ENCODE data around the gene CCL1.

Gene CCL1

DNA sequence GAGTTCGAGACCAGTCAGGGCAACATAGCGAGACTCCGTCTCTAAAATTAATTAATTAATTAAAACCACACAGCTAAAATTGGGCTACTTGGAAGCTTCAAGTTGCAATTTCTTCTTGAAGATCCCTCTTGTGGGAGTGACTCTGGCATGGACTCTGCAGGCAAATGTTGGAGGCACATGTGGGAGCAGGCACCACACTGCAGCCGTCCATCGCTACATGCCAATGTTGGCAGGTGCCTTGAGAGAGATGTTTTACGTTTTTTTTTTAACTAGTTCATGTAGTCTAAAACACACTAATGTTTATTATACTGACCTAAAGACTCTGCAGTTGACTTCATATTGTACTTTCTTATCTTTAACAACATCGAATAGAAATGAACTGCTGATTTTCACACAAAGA is 51.7 kb downstream of the CCL1 start:
- H3K36me3 ChIP-seq (ENCODE audit: control insufficient read depth in 1 of 2, insufficient read depth in 2 of 2, low read length in 2 of 2): no peaks in the 10 kb centered on the region
- H3K4me3 ChIP-seq (ENCODE audit: low read depth in 1 of 2, low read length in 2 of 2): no peak overlapping the region
- no peaks in the 10 kb centered on the region for H3K27me3 ChIP-seq (ENCODE audit: control insufficient read depth in 1 of 2, insufficient read depth in 2 of 2, low read length in 2 of 2)
- H3K9ac ChIP-seq (ENCODE audit: low read depth in 1 of 2, low read length in 2 of 2): no peak overlapping the region
- H3K27ac ChIP-seq (ENCODE audit: low read depth, low read length): no peak overlapping the region
- peaks cover 0 to 12% of the 10 kb centered on the region in 2 donors for H3K4me1 ChIP-seq (ENCODE audit: control insufficient read depth in 1 of 2, insufficient read depth in 2 of 2, low read length in 2 of 2)
- H3K9me3 ChIP-seq (ENCODE audit: control insufficient read depth in 1 of 2, low read length in 2 of 2): no peaks in the 10 kb centered on the region

Measured in duodenal mucosa (tissue), 2 donors.